ENCODE data around the gene TPCN2.
"Not testable (repeated sequence)": the region's sequence is repeated elsewhere in the genome, so short reads cannot be mapped to it uniquely, and the experiment has no call there.

The TPCN2 gene

DNA sequence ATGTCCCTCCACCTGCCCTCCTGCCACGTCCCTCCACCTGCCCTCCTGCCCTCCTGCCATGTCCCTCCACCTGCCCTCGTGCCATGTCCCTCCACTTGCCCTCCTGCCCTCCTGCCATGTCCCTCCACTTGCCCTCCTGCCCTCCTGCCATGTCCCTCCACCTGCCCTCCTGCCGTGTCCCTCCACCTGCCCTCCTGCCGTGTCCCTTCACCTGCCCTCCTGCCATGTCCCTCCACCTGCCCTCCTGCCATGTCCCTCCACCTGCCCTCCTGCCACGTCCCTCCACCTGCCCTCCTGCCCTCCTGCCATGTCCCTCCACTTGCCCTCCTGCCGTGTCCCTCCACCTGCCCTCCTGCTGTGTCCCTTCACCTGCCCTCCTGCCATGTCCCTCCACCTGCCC is 28.2 kb downstream of the TPCN2 start:
- not testable (repeated sequence) for H3K4me3 ChIP-seq (ENCODE audit: low read depth in 1 of 2, low read length in 2 of 2); H3K4me1 ChIP-seq (ENCODE audit: control insufficient read depth in 1 of 2, insufficient read depth in 2 of 2, low read length in 2 of 2); H3K27ac ChIP-seq (ENCODE audit: low read depth, low read length); H3K27me3 ChIP-seq (ENCODE audit: control insufficient read depth in 1 of 2, insufficient read depth in 2 of 2, low read length in 2 of 2); H3K9me3 ChIP-seq (ENCODE audit: control insufficient read depth in 1 of 2, low read length in 2 of 2); H3K9ac ChIP-seq (ENCODE audit: low read depth in 1 of 2, low read length in 2 of 2)
- peaks cover 22 to 70% of the 10 kb centered on the region in 2 donors for H3K36me3 ChIP-seq (ENCODE audit: control insufficient read depth in 1 of 2, insufficient read depth in 2 of 2, low read length in 2 of 2)

DNA sequence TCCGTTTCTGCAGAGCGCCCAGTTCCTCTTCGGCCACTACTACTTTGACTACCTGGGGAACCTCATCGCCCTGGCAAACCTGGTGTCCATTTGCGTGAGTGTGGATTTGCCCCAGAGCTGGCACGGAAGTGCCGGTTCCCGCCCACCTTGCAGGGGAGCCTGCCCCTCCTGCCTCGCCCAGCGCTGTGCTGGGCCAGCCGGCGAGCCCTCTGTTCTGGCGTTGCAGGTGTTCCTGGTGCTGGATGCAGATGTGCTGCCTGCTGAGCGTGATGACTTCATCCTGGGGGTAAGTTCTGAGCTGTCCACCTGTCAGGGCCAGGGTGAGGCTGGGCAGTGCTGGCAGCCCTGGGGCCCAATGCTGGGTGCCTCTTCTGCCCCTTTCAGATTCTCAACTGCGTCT is 29.8 kb downstream of the TPCN2 start:
- H3K36me3 ChIP-seq (ENCODE audit: control insufficient read depth in 1 of 2, insufficient read depth in 2 of 2, low read length in 2 of 2) = peaks cover 18 to 72% of the 10 kb centered on the region in 2 donors
- H3K27me3 ChIP-seq (ENCODE audit: control insufficient read depth in 1 of 2, insufficient read depth in 2 of 2, low read length in 2 of 2) = no peaks in the 10 kb centered on the region
- no peak overlapping the region for H3K9ac ChIP-seq (ENCODE audit: low read depth in 1 of 2, low read length in 2 of 2)
- H3K9me3 ChIP-seq (ENCODE audit: control insufficient read depth in 1 of 2, low read length in 2 of 2) = no peaks in the 10 kb centered on the region
- H3K27ac ChIP-seq (ENCODE audit: low read depth, low read length) = no peak overlapping the region
- no peak overlapping the region for H3K4me3 ChIP-seq (ENCODE audit: low read depth in 1 of 2, low read length in 2 of 2)
- H3K4me1 ChIP-seq (ENCODE audit: control insufficient read depth in 1 of 2, insufficient read depth in 2 of 2, low read length in 2 of 2) = no peaks in the 10 kb centered on the region

DNA sequence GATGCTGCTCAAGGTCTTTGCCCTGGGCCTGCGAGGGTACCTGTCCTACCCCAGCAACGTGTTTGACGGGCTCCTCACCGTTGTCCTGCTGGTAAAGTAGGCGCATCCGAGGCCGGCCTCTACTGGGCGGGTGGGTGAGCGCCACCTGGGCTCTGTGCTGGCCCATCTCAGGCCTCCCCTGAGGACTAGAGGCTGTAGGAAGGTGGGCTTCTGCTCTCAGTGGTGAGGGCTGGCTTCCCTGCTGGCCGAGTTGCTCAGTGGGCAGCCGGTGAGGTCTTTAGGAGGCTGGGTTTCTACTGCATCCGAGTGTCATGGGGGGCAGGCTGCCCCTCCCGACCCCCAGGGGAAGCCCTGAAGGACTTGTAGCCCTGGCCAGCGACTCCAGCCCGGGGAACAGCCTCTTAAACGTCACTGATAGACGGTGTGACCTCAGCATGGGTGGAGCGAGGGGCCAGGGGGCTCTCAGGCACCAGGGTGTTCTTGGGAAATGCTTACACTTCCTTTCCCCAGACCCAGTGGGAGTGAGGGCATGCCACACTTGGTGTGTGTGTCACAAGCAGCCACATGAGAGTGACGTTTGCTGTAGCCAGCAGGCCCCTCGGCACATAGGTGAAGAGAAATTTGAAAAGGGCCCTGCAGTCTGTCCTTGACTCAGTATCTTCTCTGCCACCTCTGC is 30.3 kb downstream of the TPCN2 start:
- no peaks in the 10 kb centered on the region for H3K27me3 ChIP-seq (ENCODE audit: control insufficient read depth in 1 of 2, insufficient read depth in 2 of 2, low read length in 2 of 2)
- H3K27ac ChIP-seq (ENCODE audit: low read depth, low read length) = no peak overlapping the region
- H3K9me3 ChIP-seq (ENCODE audit: control insufficient read depth in 1 of 2, low read length in 2 of 2) = no peaks in the 10 kb centered on the region
- H3K4me1 ChIP-seq (ENCODE audit: control insufficient read depth in 1 of 2, insufficient read depth in 2 of 2, low read length in 2 of 2) = no peaks in the 10 kb centered on the region
- peaks cover 20 to 71% of the 10 kb centered on the region in 2 donors for H3K36me3 ChIP-seq (ENCODE audit: control insufficient read depth in 1 of 2, insufficient read depth in 2 of 2, low read length in 2 of 2)
- no peak overlapping the region for H3K9ac ChIP-seq (ENCODE audit: low read depth in 1 of 2, low read length in 2 of 2)
- H3K4me3 ChIP-seq (ENCODE audit: low read depth in 1 of 2, low read length in 2 of 2) = no peak overlapping the region

DNA sequence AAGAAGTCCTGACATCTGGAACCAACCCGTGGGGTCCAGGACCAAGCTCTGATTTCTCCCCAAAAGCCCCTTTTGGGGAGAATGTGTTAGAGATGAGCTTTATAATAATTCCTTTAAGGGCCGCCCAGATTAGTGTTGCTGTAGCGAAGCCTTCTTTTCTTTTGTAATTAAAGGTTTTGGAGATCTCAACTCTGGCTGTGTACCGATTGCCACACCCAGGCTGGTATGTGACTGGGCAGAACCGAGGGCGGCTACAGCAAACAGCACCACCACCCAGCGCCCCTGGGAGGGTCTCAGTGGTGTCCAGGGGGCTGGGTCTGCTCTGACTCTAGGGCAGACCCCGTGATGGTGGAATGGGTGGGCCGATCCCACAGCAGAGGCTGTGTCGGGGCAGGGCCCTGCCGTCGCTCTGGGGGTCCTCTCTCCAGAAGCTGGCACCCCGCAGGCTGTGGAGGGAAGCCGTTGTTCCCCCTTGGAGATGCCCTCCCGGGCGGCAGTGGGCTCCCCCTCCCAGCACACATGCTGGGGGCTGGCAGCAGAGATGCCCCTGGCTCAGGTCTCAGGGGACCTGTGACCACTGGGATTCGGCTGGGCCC is 31.0 kb downstream of the TPCN2 start:
- Histone ChIP-seq H3K4me3 (ENCODE audit: low read depth in 1 of 2, low read length in 2 of 2) (no peak overlapping the region), H3K9ac (ENCODE audit: low read depth in 1 of 2, low read length in 2 of 2) (no peak overlapping the region), H3K27me3 (ENCODE audit: control insufficient read depth in 1 of 2, insufficient read depth in 2 of 2, low read length in 2 of 2) (no peaks in the 10 kb centered on the region), H3K9me3 (ENCODE audit: control insufficient read depth in 1 of 2, low read length in 2 of 2) (no peaks in the 10 kb centered on the region), H3K27ac (ENCODE audit: low read depth, low read length) (no peak overlapping the region), H3K4me1 (ENCODE audit: control insufficient read depth in 1 of 2, insufficient read depth in 2 of 2, low read length in 2 of 2) (no peaks in the 10 kb centered on the region), H3K36me3 (ENCODE audit: control insufficient read depth in 1 of 2, insufficient read depth in 2 of 2, low read length in 2 of 2) (peaks cover 24 to 71% of the 10 kb centered on the region in 2 donors)

DNA sequence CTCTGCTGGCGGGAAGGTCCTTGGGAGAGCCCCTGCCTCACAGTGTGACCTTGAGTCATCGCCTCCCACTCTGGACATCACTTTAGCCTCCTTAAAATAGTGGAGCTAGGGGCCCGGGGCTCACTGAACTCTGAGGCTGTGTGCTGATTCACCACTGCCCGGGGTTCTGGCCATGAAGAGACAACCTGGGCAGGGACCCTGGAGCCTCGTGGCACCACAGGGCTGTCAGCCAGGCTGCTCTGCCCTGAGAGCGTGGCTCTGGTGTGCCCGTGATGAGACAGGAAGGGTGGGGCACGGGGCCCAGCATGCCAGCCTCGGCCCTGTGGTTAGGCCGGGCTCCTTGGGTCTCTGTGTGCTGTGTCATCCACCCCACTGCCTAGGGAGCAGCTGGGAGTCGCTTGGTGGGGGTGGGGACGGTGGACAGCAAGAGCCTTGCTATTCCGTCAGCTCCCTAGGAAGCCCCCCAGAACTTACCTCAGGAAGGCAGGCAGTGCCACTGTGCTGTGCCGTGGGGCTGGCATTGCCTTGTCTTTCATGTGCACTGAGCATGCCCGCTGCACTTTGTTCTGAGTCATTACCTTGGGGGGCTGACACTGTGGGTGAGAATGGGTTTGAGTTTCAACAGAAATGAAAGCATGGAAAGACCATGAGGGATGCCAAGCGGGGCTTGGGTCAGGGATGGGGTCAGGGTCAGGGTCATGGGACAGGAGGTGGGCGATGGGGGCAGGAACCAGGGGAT is 31.7 kb downstream of the TPCN2 start:
- peaks cover 24 to 65% of the 10 kb centered on the region in 2 donors for H3K36me3 ChIP-seq (ENCODE audit: control insufficient read depth in 1 of 2, insufficient read depth in 2 of 2, low read length in 2 of 2)

DNA sequence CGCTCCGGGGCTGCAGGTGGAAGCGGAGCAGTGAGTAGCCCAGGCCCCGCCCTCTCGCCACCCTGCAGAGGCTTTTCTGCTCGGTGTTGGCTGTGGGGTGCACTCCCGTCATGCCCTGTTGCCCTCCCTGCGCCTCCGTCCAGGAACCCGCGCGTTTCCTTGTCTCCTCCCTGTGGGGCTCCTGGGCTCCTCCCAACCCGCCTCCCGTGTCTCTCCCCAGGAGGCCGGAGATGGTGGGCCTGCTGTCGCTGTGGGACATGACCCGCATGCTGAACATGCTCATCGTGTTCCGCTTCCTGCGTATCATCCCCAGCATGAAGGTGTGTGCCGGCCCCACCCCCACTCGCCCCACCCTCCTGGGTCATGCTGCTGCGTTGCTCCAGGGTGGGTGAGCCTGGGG is 32.4 kb downstream of the TPCN2 start:
- Histone ChIP-seq H3K9me3 (ENCODE audit: control insufficient read depth in 1 of 2, low read length in 2 of 2) (no peaks in the 10 kb centered on the region), H3K27me3 (ENCODE audit: control insufficient read depth in 1 of 2, insufficient read depth in 2 of 2, low read length in 2 of 2) (no peaks in the 10 kb centered on the region), H3K36me3 (ENCODE audit: control insufficient read depth in 1 of 2, insufficient read depth in 2 of 2, low read length in 2 of 2) (peaks cover 18 to 67% of the 10 kb centered on the region in 2 donors), H3K9ac (ENCODE audit: low read depth in 1 of 2, low read length in 2 of 2) (no peak overlapping the region), H3K27ac (ENCODE audit: low read depth, low read length) (no peak overlapping the region), H3K4me1 (ENCODE audit: control insufficient read depth in 1 of 2, insufficient read depth in 2 of 2, low read length in 2 of 2) (no peaks in the 10 kb centered on the region), H3K4me3 (ENCODE audit: low read depth in 1 of 2, low read length in 2 of 2) (no peak overlapping the region)

More for the DNA sequence above, 31.7 kb downstream of the TPCN2 start:
- Histone ChIP-seq H3K4me1 (ENCODE audit: control insufficient read depth in 1 of 2, insufficient read depth in 2 of 2, low read length in 2 of 2) (no peaks in the 10 kb centered on the region), H3K27ac (ENCODE audit: low read depth, low read length) (no peak overlapping the region), H3K4me3 (ENCODE audit: low read depth in 1 of 2, low read length in 2 of 2) (no peak overlapping the region), H3K9me3 (ENCODE audit: control insufficient read depth in 1 of 2, low read length in 2 of 2) (no peaks in the 10 kb centered on the region), H3K27me3 (ENCODE audit: control insufficient read depth in 1 of 2, insufficient read depth in 2 of 2, low read length in 2 of 2) (no peaks in the 10 kb centered on the region), H3K9ac (ENCODE audit: low read depth in 1 of 2, low read length in 2 of 2) (no peak overlapping the region)

DNA sequence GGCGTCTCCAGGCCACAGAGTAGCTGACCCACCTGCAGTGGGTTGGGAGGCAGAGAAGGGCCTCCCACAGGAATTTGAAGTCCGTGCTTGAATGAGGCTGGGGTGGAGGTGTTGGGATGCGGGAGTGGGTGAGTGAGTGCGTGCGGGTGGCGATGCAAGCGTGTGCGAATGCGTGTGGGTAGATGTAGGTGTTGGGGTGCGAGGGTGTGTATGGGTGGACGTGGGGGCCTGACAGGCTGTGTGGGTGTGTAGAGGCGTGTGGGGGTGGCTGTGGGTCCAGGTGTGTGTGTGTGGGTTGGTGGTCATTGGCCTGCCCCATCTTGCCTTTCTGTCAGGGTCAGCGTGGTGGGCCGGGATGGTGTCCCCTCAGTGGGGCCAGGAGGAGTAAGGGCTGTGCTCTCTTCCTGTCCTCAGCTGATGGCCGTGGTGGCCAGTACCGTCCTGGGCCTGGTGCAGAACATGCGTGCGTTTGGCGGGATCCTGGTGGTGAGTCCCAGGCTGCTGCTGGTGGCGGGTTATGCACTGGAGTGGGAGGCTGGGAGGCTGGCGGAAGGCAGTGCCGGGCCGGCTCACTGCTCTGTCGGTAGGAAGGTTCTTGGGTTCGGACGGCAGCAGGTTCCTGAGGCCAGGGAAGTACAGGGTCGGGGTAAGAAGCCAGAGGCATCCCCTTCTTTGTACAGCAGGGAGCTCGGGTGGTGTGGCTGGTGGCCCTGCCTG is 35.0 kb downstream of the TPCN2 start:
- Histone ChIP-seq H3K4me1 (ENCODE audit: control insufficient read depth in 1 of 2, insufficient read depth in 2 of 2, low read length in 2 of 2) (no peaks in the 10 kb centered on the region), H3K36me3 (ENCODE audit: control insufficient read depth in 1 of 2, insufficient read depth in 2 of 2, low read length in 2 of 2) (peaks cover 14 to 58% of the 10 kb centered on the region in 2 donors), H3K4me3 (ENCODE audit: low read depth in 1 of 2, low read length in 2 of 2) (no peak overlapping the region), H3K27ac (ENCODE audit: low read depth, low read length) (no peak overlapping the region), H3K9me3 (ENCODE audit: control insufficient read depth in 1 of 2, low read length in 2 of 2) (no peaks in the 10 kb centered on the region), H3K27me3 (ENCODE audit: control insufficient read depth in 1 of 2, insufficient read depth in 2 of 2, low read length in 2 of 2) (no peaks in the 10 kb centered on the region), H3K9ac (ENCODE audit: low read depth in 1 of 2, low read length in 2 of 2) (no peak overlapping the region)

DNA sequence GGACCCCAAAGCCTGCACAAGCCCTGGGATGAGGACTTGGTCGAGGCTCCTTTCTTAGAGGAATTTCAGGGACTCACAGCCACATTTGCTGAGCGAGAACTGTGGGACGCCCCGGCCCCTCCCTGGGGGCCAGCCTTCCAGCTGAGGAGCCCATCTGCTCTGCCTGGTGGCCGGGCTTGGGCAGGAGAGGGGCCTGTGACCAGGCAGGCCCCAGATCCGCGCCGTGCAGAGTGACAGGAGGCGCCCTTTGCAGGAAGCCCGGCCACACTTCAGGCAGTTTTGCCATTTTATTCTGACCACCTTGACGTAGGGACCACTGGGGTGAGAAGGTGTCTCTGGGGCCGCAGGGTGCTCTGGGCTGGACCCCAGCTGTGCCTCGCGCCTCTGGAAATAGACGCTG is 35.6 kb downstream of the TPCN2 start:
- H3K36me3 ChIP-seq (ENCODE audit: control insufficient read depth in 1 of 2, insufficient read depth in 2 of 2, low read length in 2 of 2) = peaks cover 13 to 54% of the 10 kb centered on the region in 2 donors
- H3K9me3 ChIP-seq (ENCODE audit: control insufficient read depth in 1 of 2, low read length in 2 of 2) = no peaks in the 10 kb centered on the region
- H3K9ac ChIP-seq (ENCODE audit: low read depth in 1 of 2, low read length in 2 of 2) = no peak overlapping the region
- no peaks in the 10 kb centered on the region for H3K27me3 ChIP-seq (ENCODE audit: control insufficient read depth in 1 of 2, insufficient read depth in 2 of 2, low read length in 2 of 2)
- no peak overlapping the region for H3K27ac ChIP-seq (ENCODE audit: low read depth, low read length)
- no peak overlapping the region for H3K4me3 ChIP-seq (ENCODE audit: low read depth in 1 of 2, low read length in 2 of 2)
- no peaks in the 10 kb centered on the region for H3K4me1 ChIP-seq (ENCODE audit: control insufficient read depth in 1 of 2, insufficient read depth in 2 of 2, low read length in 2 of 2)

DNA sequence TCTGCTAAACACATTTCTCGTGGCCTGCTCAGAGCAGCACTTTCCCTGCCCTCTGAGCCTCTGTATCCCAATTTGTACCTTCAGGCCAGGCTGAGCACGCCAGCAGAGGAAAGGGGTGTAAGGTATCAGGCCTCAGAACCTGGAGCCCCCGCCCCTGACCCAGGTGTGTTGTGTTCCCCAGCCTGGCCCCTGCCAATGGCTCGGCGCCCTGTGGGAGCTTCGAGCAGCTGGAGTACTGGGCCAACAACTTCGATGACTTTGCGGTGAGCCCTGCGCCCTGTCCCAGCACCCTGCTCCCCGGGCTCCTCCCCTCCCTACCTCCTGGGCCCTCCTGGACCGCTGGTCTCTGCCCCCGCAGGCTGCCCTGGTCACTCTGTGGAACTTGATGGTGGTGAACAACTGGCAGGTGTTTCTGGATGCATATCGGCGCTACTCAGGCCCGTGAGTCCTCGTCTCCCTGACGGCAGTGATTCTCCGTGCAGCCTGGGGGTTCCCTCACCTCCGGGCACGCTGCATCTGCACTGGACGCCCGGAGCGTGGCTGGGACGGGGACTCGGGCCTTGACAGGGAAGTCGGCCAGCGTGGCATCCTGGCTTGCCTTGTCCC is 36.9 kb downstream of the TPCN2 start:
- Histone ChIP-seq H3K9ac (ENCODE audit: low read depth in 1 of 2, low read length in 2 of 2) (no peak overlapping the region), H3K9me3 (ENCODE audit: control insufficient read depth in 1 of 2, low read length in 2 of 2) (no peaks in the 10 kb centered on the region), H3K36me3 (ENCODE audit: control insufficient read depth in 1 of 2, insufficient read depth in 2 of 2, low read length in 2 of 2) (peaks cover 10 to 50% of the 10 kb centered on the region in 2 donors), H3K4me3 (ENCODE audit: low read depth in 1 of 2, low read length in 2 of 2) (no peak overlapping the region), H3K4me1 (ENCODE audit: control insufficient read depth in 1 of 2, insufficient read depth in 2 of 2, low read length in 2 of 2) (no peaks in the 10 kb centered on the region), H3K27me3 (ENCODE audit: control insufficient read depth in 1 of 2, insufficient read depth in 2 of 2, low read length in 2 of 2) (no peaks in the 10 kb centered on the region), H3K27ac (ENCODE audit: low read depth, low read length) (no peak overlapping the region)

All from duodenal mucosa (tissue), 2 donors.